Vagina (tissue), 2 donors: ENCODE results near the gene KLHL3. TPM values are rescaled to one million over a fixed set of nuclear protein-coding genes. Genes with fewer than 3 reads are reported as not detected.
A peak's percentile ranks its signal among the peaks of the same experiment; 100 is the strongest.

Source experiments
- DNase-seq, 2 donors: peaks; one replicate each; pipeline ENCODE4 v3.0.0-alpha.2; 2017; ENCODE audit errors: extremely low spot score in 2 of 2
- H3K27ac ChIP-seq: fragments of 200-600 bp; sonication (generic); one replicate; pipeline ENCODE4 v1.5.1; 2019
- H3K27me3 ChIP-seq: fragments of 200-600 bp; sonication (generic); one replicate; pipeline ENCODE4 v1.5.1; 2019
- H3K36me3 ChIP-seq, 2 donors: fragments of 200-600 bp; sonication (generic); one replicate each; pipeline ENCODE4 v1.5.1; 2017 to 2019
- H3K4me1 ChIP-seq: fragments of 200-600 bp; sonication (generic); one replicate; pipeline ENCODE4 v1.5.1; 2019
- H3K4me3 ChIP-seq, 2 donors: fragments of 200-600 bp; sonication (generic); 1 replicate in 1 of 2; 2 replicates in 1 of 2; pipeline ENCODE4 v1.5.1; 2016 to 2019
- H3K9me3 ChIP-seq: fragments of 200-600 bp; sonication (generic); one replicate; pipeline ENCODE4 v1.5.1; 2019
- POLR2A ChIP-seq, 2 donors: fragments of 450-650 bp; IDR thresholded peaks; one replicate each; pipeline ENCODE4 v1.6.1; 2017; ENCODE audit warnings: antibody characterized with exemption in 2 of 2, mild to moderate bottlenecking in 2 of 2, moderate library complexity in 2 of 2
- POLR2AphosphoS5 ChIP-seq, 2 donors: sonication (generic); formaldehyde crosslinking; IDR thresholded peaks; one replicate each; pipeline ENCODE4 v1.9.0; 2017; ENCODE audit warnings: antibody characterized with exemption in 2 of 2, mild to moderate bottlenecking in 2 of 2, low read depth in 1 of 2; ENCODE audit not compliant: insufficient read depth in 1 of 2
- intact Hi-C: fragments of 100-400 bp; cut with DNase I; formaldehyde crosslinking; loops from one replicate; pipeline ENCODE4 v1.15.1; 2023
- total RNA-seq: library from RNA; depleted of rRNA; stranded (reverse); fragments of >200 nt; gene quantifications from one replicate; pipeline ENCODE4 v1.2.3, GENCODE V29; 2016
- TF ChIP-seq, protein P1 (sequence below), 3 experiments: fragments of 450-650 bp in 2 of 3; fragments of 200-600 bp in 1 of 3; sonication (generic) in 1 of 3; IDR thresholded peaks; one replicate each; pipeline ENCODE4 v1.5.1; 2017 to 2019; ENCODE audit warnings: antibody characterized with exemption in 3 of 3, mild to moderate bottlenecking in 2 of 3, moderate library complexity in 2 of 3

Gene KLHL3
- total RNA-seq, 1 donor from 2014 or later = 7.4 TPM

DNA sequence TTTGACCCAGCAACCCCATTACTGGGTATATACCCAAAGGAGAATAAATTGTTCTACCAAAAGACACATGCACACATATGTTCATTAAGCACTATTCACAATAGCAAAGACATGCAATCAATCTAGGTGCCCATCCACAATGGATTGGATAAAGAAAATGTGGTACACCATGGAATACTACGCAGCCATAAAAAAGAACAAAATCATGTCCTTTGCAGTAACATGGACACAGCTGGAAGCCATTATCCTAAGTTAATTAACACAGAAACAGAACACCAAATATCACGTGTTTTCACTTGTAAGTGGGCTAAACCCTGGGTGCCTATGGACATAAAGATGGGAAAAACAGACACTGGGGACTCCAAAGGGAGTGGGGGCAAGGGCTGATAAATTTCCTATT lies 46.6 kb downstream of the KLHL3 start:
- no peak for DNase-seq
- TF ChIP-seq, protein P1, sequence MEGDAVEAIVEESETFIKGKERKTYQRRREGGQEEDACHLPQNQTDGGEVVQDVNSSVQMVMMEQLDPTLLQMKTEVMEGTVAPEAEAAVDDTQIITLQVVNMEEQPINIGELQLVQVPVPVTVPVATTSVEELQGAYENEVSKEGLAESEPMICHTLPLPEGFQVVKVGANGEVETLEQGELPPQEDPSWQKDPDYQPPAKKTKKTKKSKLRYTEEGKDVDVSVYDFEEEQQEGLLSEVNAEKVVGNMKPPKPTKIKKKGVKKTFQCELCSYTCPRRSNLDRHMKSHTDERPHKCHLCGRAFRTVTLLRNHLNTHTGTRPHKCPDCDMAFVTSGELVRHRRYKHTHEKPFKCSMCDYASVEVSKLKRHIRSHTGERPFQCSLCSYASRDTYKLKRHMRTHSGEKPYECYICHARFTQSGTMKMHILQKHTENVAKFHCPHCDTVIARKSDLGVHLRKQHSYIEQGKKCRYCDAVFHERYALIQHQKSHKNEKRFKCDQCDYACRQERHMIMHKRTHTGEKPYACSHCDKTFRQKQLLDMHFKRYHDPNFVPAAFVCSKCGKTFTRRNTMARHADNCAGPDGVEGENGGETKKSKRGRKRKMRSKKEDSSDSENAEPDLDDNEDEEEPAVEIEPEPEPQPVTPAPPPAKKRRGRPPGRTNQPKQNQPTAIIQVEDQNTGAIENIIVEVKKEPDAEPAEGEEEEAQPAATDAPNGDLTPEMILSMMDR (IDR thresholded peaks at IDR 0.05) = no peak
- no peak for TF ChIP-seq POLR2AphosphoS5 (IDR thresholded peaks at IDR 0.05; ENCODE audit: insufficient read depth in 1 of 2, low read depth in 1 of 2)
- no peak for TF ChIP-seq POLR2A (IDR thresholded peaks at IDR 0.05)
- Histone ChIP-seq H3K27me3 (no peaks in the 10 kb centered on the region), H3K36me3 (peaks cover 0 to 7% of the 10 kb centered on the region in 2 donors), H3K9me3 (no peaks in the 10 kb centered on the region), H3K27ac (no peak overlapping the region), H3K4me1 (no peaks in the 10 kb centered on the region), H3K4me3 (no peak overlapping the region)
- intact Hi-C loops = no loop called here

DNA sequence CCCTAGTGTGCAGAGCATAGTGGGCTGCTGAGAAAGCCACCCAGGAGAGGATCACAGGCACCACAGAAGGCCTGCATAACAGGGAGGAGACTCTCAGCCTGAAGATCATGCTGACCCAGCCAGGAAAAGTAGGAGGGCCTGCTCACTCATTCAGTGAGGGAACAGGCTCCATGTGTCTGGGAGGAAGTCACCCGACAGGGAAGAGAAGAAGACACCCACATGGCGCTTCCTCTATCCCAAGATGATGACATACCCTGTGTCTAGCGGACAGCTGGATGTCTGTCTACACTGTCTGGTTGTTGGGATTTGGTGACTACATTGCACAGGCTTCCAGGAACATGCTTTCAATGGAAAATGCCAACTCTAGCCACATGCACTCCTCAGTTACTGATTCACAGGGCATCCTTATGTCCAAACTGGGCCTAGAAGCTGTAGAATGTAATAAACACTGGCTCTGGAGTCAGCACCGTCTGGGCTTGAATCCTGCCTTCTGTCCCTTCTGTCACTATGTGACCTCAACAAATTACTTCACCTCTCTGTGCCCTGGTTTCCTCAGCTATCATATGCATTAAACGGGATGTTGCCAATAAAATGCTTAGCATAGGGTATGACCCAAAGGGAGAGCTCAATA lies 47.6 kb downstream of the KLHL3 start:
- H3K27ac ChIP-seq = no peak overlapping the region
- H3K9me3 ChIP-seq = no peaks in the 10 kb centered on the region
- DNase-seq = peak in 1 of 2 donors; percentile 56
- no peaks in the 10 kb centered on the region for H3K27me3 ChIP-seq
- intact Hi-C loops = no loop called here
- H3K36me3 ChIP-seq = peaks cover 0 to 7% of the 10 kb centered on the region in 2 donors
- H3K4me1 ChIP-seq = no peaks in the 10 kb centered on the region
- no peak overlapping the region for H3K4me3 ChIP-seq
- TF ChIP-seq POLR2A (IDR thresholded peaks at IDR 0.05) (no peak), POLR2AphosphoS5 (IDR thresholded peaks at IDR 0.05; ENCODE audit: insufficient read depth in 1 of 2, low read depth in 1 of 2) (no peak)
- TF ChIP-seq, protein P1 (IDR thresholded peaks at IDR 0.05) = no peak

DNA sequence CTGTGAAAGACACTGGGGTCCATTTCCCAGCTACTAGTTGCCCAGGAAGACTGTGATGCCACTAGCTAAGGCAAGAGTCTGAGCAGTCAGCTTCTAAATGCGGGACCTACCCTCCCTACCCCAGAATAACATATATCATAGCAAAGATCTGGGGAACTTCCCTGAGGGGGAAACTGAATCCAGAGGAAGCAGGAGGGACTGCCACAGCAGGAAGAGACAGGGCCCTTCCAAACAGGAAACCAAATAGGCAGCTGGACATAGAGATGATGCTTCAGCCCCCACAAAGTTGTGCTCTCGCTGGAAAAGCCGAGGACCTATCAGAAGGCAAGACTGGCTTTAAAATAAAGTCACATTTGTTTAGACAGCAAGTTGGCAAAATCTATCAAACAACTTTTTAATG lies 51.1 kb downstream of the KLHL3 start:
- DNase-seq = no peak
- Histone ChIP-seq H3K27ac (no peak overlapping the region), H3K27me3 (no peaks in the 10 kb centered on the region), H3K9me3 (no peaks in the 10 kb centered on the region), H3K36me3 (peaks cover 0 to 7% of the 10 kb centered on the region in 2 donors), H3K4me1 (no peaks in the 10 kb centered on the region), H3K4me3 (no peak overlapping the region)
- intact Hi-C loops = no loop called here
- TF ChIP-seq POLR2A (IDR thresholded peaks at IDR 0.05) (no peak), POLR2AphosphoS5 (IDR thresholded peaks at IDR 0.05; ENCODE audit: insufficient read depth in 1 of 2, low read depth in 1 of 2) (no peak)
- TF ChIP-seq, protein P1 (IDR thresholded peaks at IDR 0.05) = no peak

DNA sequence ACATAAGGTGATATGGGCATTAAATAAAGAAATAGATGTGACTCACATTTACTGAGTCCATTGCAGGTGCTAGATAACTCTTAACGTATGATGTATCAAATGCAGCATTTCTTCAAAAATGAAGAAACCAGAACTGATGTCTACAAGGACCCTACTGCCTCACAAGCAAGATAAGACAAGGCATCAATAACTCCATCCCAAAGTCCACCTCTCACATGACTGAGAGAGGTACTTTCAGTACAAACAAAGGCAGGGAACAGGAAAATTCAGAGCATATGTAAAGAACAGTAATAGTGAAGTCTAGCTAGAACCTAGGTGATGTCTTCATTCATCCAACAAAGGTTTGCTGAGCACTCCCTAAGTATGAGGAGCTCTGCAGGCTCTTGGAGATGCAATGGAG lies 54.7 kb downstream of the KLHL3 start:
- no peak for DNase-seq
- Histone ChIP-seq H3K4me3 (no peak overlapping the region), H3K27me3 (no peaks in the 10 kb centered on the region), H3K27ac (no peak overlapping the region), H3K36me3 (no peaks in the 10 kb centered on the region), H3K4me1 (no peaks in the 10 kb centered on the region), H3K9me3 (no peaks in the 10 kb centered on the region)
- intact Hi-C loops = no loop called here
- no peak for TF ChIP-seq POLR2A (IDR thresholded peaks at IDR 0.05)

DNA sequence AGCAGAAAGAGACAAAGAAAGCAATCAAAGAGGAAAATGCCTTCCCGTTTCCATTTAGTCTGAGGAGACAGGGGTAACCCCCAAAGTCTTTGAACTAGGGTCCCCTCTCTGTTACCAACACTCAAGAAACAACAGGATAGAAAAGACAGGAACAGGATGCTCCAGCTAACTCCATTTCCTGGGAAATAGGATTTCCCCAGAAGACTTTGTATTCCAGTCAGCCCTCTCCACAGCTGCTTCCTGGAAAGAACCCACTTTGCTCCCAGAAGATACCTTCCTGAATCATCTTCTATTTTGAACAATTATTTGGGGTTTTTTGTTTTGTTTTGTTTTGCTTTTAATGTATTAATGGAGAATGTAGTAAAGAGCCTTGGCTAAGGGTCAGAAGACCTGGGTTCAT lies 56.0 kb downstream of the KLHL3 start:
- Histone ChIP-seq H3K27ac (no peak overlapping the region), H3K4me3 (no peak overlapping the region), H3K27me3 (no peaks in the 10 kb centered on the region), H3K9me3 (no peaks in the 10 kb centered on the region), H3K4me1 (no peaks in the 10 kb centered on the region), H3K36me3 (no peaks in the 10 kb centered on the region)
- DNase-seq = no peak
- TF ChIP-seq POLR2A (IDR thresholded peaks at IDR 0.05) (no peak), POLR2AphosphoS5 (IDR thresholded peaks at IDR 0.05; ENCODE audit: insufficient read depth in 1 of 2, low read depth in 1 of 2) (no peak)
- TF ChIP-seq, protein P1 (IDR thresholded peaks at IDR 0.05) = no peak
- intact Hi-C loops = no loop called here
